Right hindlimb (tissue), 1 donor: ENCODE measurements around the gene VAV3.
"Not testable (repeated sequence)": the region's sequence is repeated elsewhere in the genome, so short reads cannot be mapped to it uniquely, and the experiment has no call there.

Experiments
- DNase-seq: peaks from one replicate; pipeline ENCODE4 v3.0.0-alpha.2; 2018

The VAV3 gene

GRCh38 chr1:107786203-107786845, 178.7 kb downstream of the VAV3 start:
- no peak for DNase-seq

- DNase-seq: no peak
These were observed 179.3 kb downstream of the VAV3 start for GRCh38 chr1:107785496-107786202.

- DNase-seq: no peak
These were observed 182.6 kb downstream of the VAV3 start for GRCh38 chr1:107782217-107782845.

- no peak for DNase-seq
These were observed 183.7 kb downstream of the VAV3 start for GRCh38 chr1:107781245-107781644.

GRCh38 chr1:107777664-107778047, 187.3 kb downstream of the VAV3 start:
- DNase-seq: no peak

- DNase-seq: no peak
These were observed 187.9 kb downstream of the VAV3 start for GRCh38 chr1:107776900-107777663.

GRCh38 chr1:107771377-107771776, 193.6 kb downstream of the VAV3 start:
- no peak for DNase-seq

- DNase-seq: no peak
These were observed 197.8 kb downstream of the VAV3 start for GRCh38 chr1:107767156-107767582.

GRCh38 chr1:107766533-107766932, 198.4 kb downstream of the VAV3 start:
- no peak for DNase-seq

- no peak for DNase-seq
These were observed 202.1 kb downstream of the VAV3 start for GRCh38 chr1:107762751-107763390.

- no peak for DNase-seq
These were observed 204.9 kb downstream of the VAV3 start for GRCh38 chr1:107760065-107760464.

- DNase-seq: peak; percentile 56
These were observed 214.5 kb downstream of the VAV3 start for GRCh38 chr1:107750364-107750959.

- no peak for DNase-seq
These were observed 216.4 kb downstream of the VAV3 start for GRCh38 chr1:107748531-107748930.

- DNase-seq: no peak
These were observed 223.7 kb downstream of the VAV3 start for GRCh38 chr1:107741242-107741641.

- DNase-seq: no peak
These were observed 224.4 kb downstream of the VAV3 start for GRCh38 chr1:107740579-107740978.

- DNase-seq: no peak
These were observed 225.3 kb downstream of the VAV3 start for GRCh38 chr1:107739651-107740050.

- DNase-seq: no peak
These were observed 225.8 kb downstream of the VAV3 start for GRCh38 chr1:107739201-107739600.

GRCh38 chr1:107733401-107733800, 231.6 kb downstream of the VAV3 start:
- not testable (repeated sequence) for DNase-seq

- no peak for DNase-seq
These were observed 237.1 kb downstream of the VAV3 start for GRCh38 chr1:107727866-107728265.

GRCh38 chr1:107726860-107727259, 238.1 kb downstream of the VAV3 start:
- DNase-seq: no peak

GRCh38 chr1:107724648-107725047, 240.3 kb downstream of the VAV3 start:
- no peak for DNase-seq

GRCh38 chr1:107720210-107720609, 244.8 kb downstream of the VAV3 start:
- not testable (repeated sequence) for DNase-seq
